GM19455 (cell line): ENCODE results near the gene ALDH18A1.
"Not testable (repeated sequence)": the region's sequence is repeated elsewhere in the genome, so short reads cannot be mapped to it uniquely, and the experiment has no call there.

Experiments
- ATAC-seq: cut with Tn5 transposase; IDR thresholded peaks from one replicate; pipeline ENCODE4 v1.9.1; 2021; ENCODE audit not compliant: unreplicated experiment

The ALDH18A1 gene

GRCh38 chr10:95651346-95652060, 5.0 kb downstream of the ALDH18A1 start:
- no peak for ATAC-seq

GRCh38 chr10:95650232-95650631, 6.3 kb downstream of the ALDH18A1 start:
- no peak for ATAC-seq

- no peak for ATAC-seq
Measured at GRCh38 chr10:95648138-95648537, 8.4 kb downstream of the ALDH18A1 start.

GRCh38 chr10:95646160-95646559, 10.4 kb downstream of the ALDH18A1 start:
- ATAC-seq, result no peak

GRCh38 chr10:95644901-95645300, 11.6 kb downstream of the ALDH18A1 start:
- ATAC-seq, result no peak

GRCh38 chr10:95640891-95641315, 15.6 kb downstream of the ALDH18A1 start:
- no peak for ATAC-seq

GRCh38 chr10:95637911-95638310, 18.6 kb downstream of the ALDH18A1 start:
- no peak for ATAC-seq

GRCh38 chr10:95637140-95637539, 19.4 kb downstream of the ALDH18A1 start:
- ATAC-seq, result no peak

- ATAC-seq, result no peak
Measured at GRCh38 chr10:95635319-95635733, 21.2 kb downstream of the ALDH18A1 start.

GRCh38 chr10:95628786-95629185, 27.7 kb downstream of the ALDH18A1 start:
- ATAC-seq, result no peak

- no peak for ATAC-seq
Measured at GRCh38 chr10:95626500-95626899, 30.0 kb downstream of the ALDH18A1 start.

GRCh38 chr10:95620415-95620814, 36.1 kb downstream of the ALDH18A1 start:
- ATAC-seq, result not testable (repeated sequence)

GRCh38 chr10:95618101-95618500, 38.4 kb downstream of the ALDH18A1 start:
- ATAC-seq, result no peak

- ATAC-seq, result no peak
Measured at GRCh38 chr10:95616446-95616845, 40.1 kb downstream of the ALDH18A1 start.

GRCh38 chr10:95613330-95613729, 43.2 kb downstream of the ALDH18A1 start:
- no peak for ATAC-seq

GRCh38 chr10:95610727-95611126, 45.8 kb downstream of the ALDH18A1 start:
- ATAC-seq, result no peak

GRCh38 chr10:95606922-95607321, 49.6 kb downstream of the ALDH18A1 start:
- ATAC-seq, result no peak

- no peak for ATAC-seq
Measured at GRCh38 chr10:95605163-95605562, 51.3 kb downstream of the ALDH18A1 start.

- no peak for ATAC-seq
Measured at GRCh38 chr10:95604630-95605029, 51.9 kb downstream of the ALDH18A1 start.

- no peak for ATAC-seq
Measured at GRCh38 chr10:95602382-95602781, 54.1 kb downstream of the ALDH18A1 start.

- ATAC-seq, result no peak
Measured at GRCh38 chr10:95601116-95601719, 55.3 kb downstream of the ALDH18A1 start.

GRCh38 chr10:95600158-95600557, 56.4 kb downstream of the ALDH18A1 start:
- ATAC-seq, result no peak

GRCh38 chr10:95597788-95598187, 58.7 kb downstream of the ALDH18A1 start:
- no peak for ATAC-seq
